Neuronal stem cell (in vitro differentiated cells): ENCODE results near the gene ITPR1.

Source experiments
- DNase-seq: peaks from one replicate; pipeline ENCODE4 v3.0.0-alpha.2; 2013; ENCODE audit warnings: low spot score
- H2AFZ ChIP-seq: one replicate; pipeline ENCODE4 v1.6.1; 2013; ENCODE audit warnings: mild to moderate bottlenecking, low read length, inconsistent platforms
- H2AK5ac ChIP-seq: 2 replicates; pipeline ENCODE4 v1.6.1; 2013; ENCODE audit warnings: low read depth, mild to moderate bottlenecking, inconsistent platforms, low read length, moderate library complexity, mixed read lengths
- H2BK120ac ChIP-seq: 2 replicates; pipeline ENCODE4 v1.6.1; 2013; ENCODE audit warnings: low read depth, mild to moderate bottlenecking, inconsistent platforms, low read length, moderate library complexity, mixed read lengths
- H2BK12ac ChIP-seq: one replicate; pipeline ENCODE4 v1.6.1; 2013; ENCODE audit warnings: low read length, inconsistent platforms
- H2BK15ac ChIP-seq: 2 replicates; pipeline ENCODE4 v1.6.1; 2013; ENCODE audit warnings: mild to moderate bottlenecking, low read length, inconsistent platforms, mixed read lengths
- H2BK5ac ChIP-seq: one replicate; pipeline ENCODE4 v1.6.1; 2013; ENCODE audit warnings: inconsistent platforms, mild to moderate bottlenecking, low read length, moderate library complexity
- H3K14ac ChIP-seq: one replicate; pipeline ENCODE4 v1.6.1; 2013; ENCODE audit warnings: low read length, inconsistent platforms
- H3K18ac ChIP-seq: 2 replicates; pipeline ENCODE4 v1.6.1; 2013; ENCODE audit warnings: low read length, inconsistent platforms
- H3K23ac ChIP-seq: 2 replicates; pipeline ENCODE4 v1.6.1; 2013; ENCODE audit warnings: low read depth, mild to moderate bottlenecking, mixed read lengths, low read length, inconsistent platforms; ENCODE audit not compliant: poor library complexity
- H3K27ac ChIP-seq: replicated peaks from 3 replicates; pipeline ENCODE4 v1.5.1; 2013; ENCODE audit warnings: low read length, inconsistent platforms
- H3K27me3 ChIP-seq, 3 experiments: 2 replicates each; pipeline ENCODE4 v1.6.1; 2013; ENCODE audit warnings: low read length in 3 of 3, mild to moderate bottlenecking in 2 of 3, inconsistent platforms in 1 of 3, low read depth in 1 of 3, mixed read lengths in 1 of 3, moderate library complexity in 1 of 3; ENCODE audit not compliant: control insufficient read depth in 3 of 3, insufficient read depth in 3 of 3
- H3K36me3 ChIP-seq, 2 donors: replicated peaks in 1 of 2; 2 replicates each; pipeline ENCODE4 v1.6.1; 2013; ENCODE audit warnings: low read length in 2 of 2; ENCODE audit not compliant: control insufficient read depth in 2 of 2, insufficient read depth in 2 of 2
- H3K4ac ChIP-seq: 2 replicates; pipeline ENCODE4 v1.6.1; 2013; ENCODE audit warnings: inconsistent platforms, mild to moderate bottlenecking, low read length, moderate library complexity
- H3K4me1 ChIP-seq, 2 donors: 1 replicate in 1 of 2; 2 replicates in 1 of 2; pipeline ENCODE4 v1.6.1; 2013; ENCODE audit warnings: low read length in 2 of 2, low read depth in 1 of 2; ENCODE audit not compliant: control insufficient read depth in 2 of 2, insufficient read depth in 1 of 2
- H3K4me2 ChIP-seq: one replicate; pipeline ENCODE4 v1.6.1; 2013; ENCODE audit warnings: mild to moderate bottlenecking, low read length, inconsistent platforms; ENCODE audit not compliant: insufficient read depth, poor library complexity, severe bottlenecking
- H3K4me3 ChIP-seq, 2 donors: 2 replicates each; pipeline ENCODE4 v1.5.1; 2013; ENCODE audit warnings: low read length in 2 of 2, mild to moderate bottlenecking in 2 of 2, inconsistent platforms in 1 of 2, moderate library complexity in 1 of 2
- H3K79me1 ChIP-seq: one replicate; pipeline ENCODE4 v1.6.1; 2013; ENCODE audit warnings: low read depth, mild to moderate bottlenecking, inconsistent platforms, low read length, moderate library complexity
- H3K9ac ChIP-seq: one replicate; pipeline ENCODE4 v1.6.1; 2013; ENCODE audit warnings: mild to moderate bottlenecking, low read depth, low read length, inconsistent platforms; ENCODE audit not compliant: poor library complexity
- H3K9me3 ChIP-seq, 2 donors: replicated peaks in 1 of 2; 2 replicates each; pipeline versions ENCODE3 to v1.6.1; 2013; ENCODE audit warnings: low read length in 2 of 2, mild to moderate bottlenecking in 2 of 2, inconsistent platforms in 1 of 2, low read depth in 1 of 2, mixed read lengths in 1 of 2, moderate library complexity in 1 of 2; ENCODE audit not compliant: control insufficient read depth in 2 of 2, insufficient read depth in 1 of 2
- H4K8ac ChIP-seq: one replicate; pipeline ENCODE4 v1.6.1; 2013; ENCODE audit warnings: low read depth, mild to moderate bottlenecking, inconsistent platforms, low read length, moderate library complexity
- H4K91ac ChIP-seq: one replicate; pipeline ENCODE4 v1.6.1; 2013; ENCODE audit warnings: low read length, low read depth, mild to moderate bottlenecking, inconsistent platforms; ENCODE audit not compliant: poor library complexity
- WGBS, 2 donors: extraction: QIAGEN DNeasy Blood & Tissue Kit; methylation state at CpG; one replicate each; pipeline ENCODE4 v1.1.7; 2013; ENCODE audit warnings: missing lambda C conversion rate in 2 of 2, mixed read lengths in 1 of 2; ENCODE audit not compliant: insufficient read length in 2 of 2, insufficient replicate concordance in 1 of 2; ENCODE audit errors: extremely low coverage in 2 of 2; 5-methylcytosine and 5-hydroxymethylcytosine counted together

ITPR1 gene

DNA sequence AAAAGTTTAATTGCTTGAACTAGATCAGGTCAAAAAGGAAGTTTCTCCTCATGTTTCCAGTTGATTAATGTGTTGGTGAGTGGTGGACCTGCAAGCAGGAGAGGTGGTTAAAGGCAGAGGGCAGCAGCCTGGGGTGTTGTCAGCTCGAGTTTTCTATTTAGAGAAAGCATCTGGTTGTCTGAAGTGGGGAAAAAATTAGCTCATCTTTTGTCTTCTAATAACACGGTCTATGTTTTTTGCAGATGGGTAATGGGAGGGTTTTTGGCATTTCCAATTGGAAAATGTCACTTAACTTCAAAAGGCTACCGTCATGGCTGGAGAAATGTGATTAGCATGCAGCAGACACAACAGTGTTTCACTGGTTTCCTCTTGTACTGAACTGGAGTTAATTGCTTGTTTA lies 122.6 kb downstream of the ITPR1 start:
- H4K91ac ChIP-seq: no peak overlapping the region
- no peak overlapping the region for H2AFZ ChIP-seq
- H2BK5ac ChIP-seq: no peak overlapping the region
- H3K36me3 ChIP-seq: no peaks in the 10 kb centered on the region
- no peak overlapping the region for H3K14ac ChIP-seq
- H3K9me3 ChIP-seq: no peaks in the 10 kb centered on the region
- H2AK5ac ChIP-seq: no peak overlapping the region
- no peak overlapping the region for H3K4ac ChIP-seq
- H3K4me1 ChIP-seq: peaks cover 0 to 2% of the 10 kb centered on the region in 2 donors
- no peak overlapping the region for H3K23ac ChIP-seq
- H3K79me1 ChIP-seq: no peaks in the 10 kb centered on the region
- no peak overlapping the region for H3K9ac ChIP-seq
- H2BK120ac ChIP-seq: no peak overlapping the region
- no peak overlapping the region for H3K18ac ChIP-seq
- no peak overlapping the region for H2BK12ac ChIP-seq
- no peak overlapping the region for H3K4me3 ChIP-seq
- H2BK15ac ChIP-seq: no peak overlapping the region
- WGBS, 2 donors: no CpG with 5 or more reads among the region's 3 CpGs
- DNase-seq: no peak
- H4K8ac ChIP-seq: no peak overlapping the region
- H3K27me3 ChIP-seq: no peaks in the 10 kb centered on the region
- no peak overlapping the region for H3K4me2 ChIP-seq
- no peak overlapping the region for H3K27ac ChIP-seq

DNA sequence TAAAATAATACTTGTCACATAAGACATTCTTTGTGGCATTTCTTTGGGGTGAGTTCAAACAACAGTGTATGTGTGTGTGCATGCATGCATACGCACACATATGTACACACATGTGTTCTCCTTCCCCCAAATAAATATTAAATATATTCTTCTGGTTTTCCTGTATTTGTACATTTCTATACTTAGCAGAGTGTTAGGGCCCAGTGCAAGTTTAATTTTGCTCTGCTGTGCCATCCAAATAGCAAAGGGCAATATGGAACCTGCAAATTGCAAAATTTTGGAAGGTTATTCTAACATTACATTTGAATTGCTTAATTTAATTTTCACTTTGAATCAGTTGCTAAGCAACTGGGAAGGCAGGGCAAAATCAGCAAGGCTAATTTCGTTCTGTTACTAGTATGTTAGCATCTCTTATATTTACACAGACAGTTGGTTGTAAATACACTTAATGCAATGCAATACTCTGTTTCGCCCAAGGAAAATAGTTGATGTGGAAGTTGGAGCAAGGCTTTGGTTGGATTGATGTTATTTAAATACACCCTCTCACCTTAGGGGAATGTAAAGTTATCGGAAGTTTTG lies 130.4 kb downstream of the ITPR1 start:
- no CpG with 5 or more reads among the region's 4 CpGs for WGBS, 2 donors
- Histone ChIP-seq H3K27ac (no peak overlapping the region), H3K27me3 (peaks cover 0 to 2% (median 0%) of the 10 kb centered on the region in 3 experiments)

DNA sequence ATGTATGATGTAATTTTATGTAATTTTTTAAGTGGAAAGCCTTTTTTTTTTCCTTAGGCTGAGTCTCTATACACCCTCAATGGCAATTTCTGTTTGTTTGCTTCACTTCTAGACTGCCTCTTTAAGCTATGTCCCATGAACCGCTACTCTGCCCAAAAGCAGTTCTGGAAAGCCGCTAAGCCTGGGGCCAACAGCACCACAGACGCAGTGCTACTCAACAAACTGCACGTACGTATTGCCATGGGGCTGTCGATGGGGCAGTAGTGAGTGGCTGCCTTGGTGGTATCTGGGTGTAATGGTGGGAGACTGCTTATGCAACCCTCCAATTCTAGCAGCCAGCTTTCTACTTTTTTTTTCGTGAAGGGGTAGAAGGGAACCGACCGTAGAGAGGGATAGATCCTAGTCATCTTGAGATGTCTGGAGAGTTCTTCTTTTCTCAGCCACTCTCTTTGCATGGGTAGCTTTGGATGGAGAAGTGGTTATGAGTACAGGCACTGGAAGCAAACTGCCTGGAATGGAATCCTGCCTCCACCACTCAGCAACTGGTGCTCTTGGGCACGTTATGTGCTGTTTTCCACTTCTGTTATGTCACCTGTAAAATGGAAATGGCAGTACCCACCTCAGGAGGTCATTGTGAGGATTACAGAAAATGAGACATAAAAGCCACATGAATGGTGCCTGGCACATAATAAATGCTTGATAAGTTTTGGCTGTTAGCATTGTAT lies 134.7 kb downstream of the ITPR1 start:
- H2BK12ac ChIP-seq: no peak overlapping the region
- WGBS, 2 donors: no CpG with 5 or more reads among the region's 10 CpGs
- H3K27ac ChIP-seq: no peak overlapping the region
- no peak overlapping the region for H3K23ac ChIP-seq
- H4K8ac ChIP-seq: no peak overlapping the region
- no peak overlapping the region for H3K18ac ChIP-seq
- H3K9me3 ChIP-seq: no peaks in the 10 kb centered on the region
- no peaks in the 10 kb centered on the region for H3K79me1 ChIP-seq
- H3K4me3 ChIP-seq: no peak overlapping the region
- H4K91ac ChIP-seq: no peak overlapping the region
- no peak overlapping the region for H3K4me2 ChIP-seq
- DNase-seq: no peak
- H3K9ac ChIP-seq: no peak overlapping the region
- H3K36me3 ChIP-seq: no peaks in the 10 kb centered on the region
- no peak overlapping the region for H2BK5ac ChIP-seq
- H2AK5ac ChIP-seq: no peak overlapping the region
- H3K4me1 ChIP-seq: no peaks in the 10 kb centered on the region
- no peak overlapping the region for H2BK15ac ChIP-seq
- H2BK120ac ChIP-seq: no peak overlapping the region
- H3K4ac ChIP-seq: no peak overlapping the region
- no peaks in the 10 kb centered on the region for H3K27me3 ChIP-seq
- H3K14ac ChIP-seq: no peak overlapping the region
- no peak overlapping the region for H2AFZ ChIP-seq

More for the DNA sequence above, 130.4 kb downstream of the ITPR1 start:
- no peak overlapping the region for H4K8ac ChIP-seq
- no peak overlapping the region for H3K4me2 ChIP-seq
- H3K36me3 ChIP-seq: no peaks in the 10 kb centered on the region
- H2BK120ac ChIP-seq: no peak overlapping the region
- H3K4ac ChIP-seq: no peak overlapping the region
- no peak overlapping the region for H2BK15ac ChIP-seq
- no peak overlapping the region for H2AFZ ChIP-seq
- DNase-seq: no peak
- H2AK5ac ChIP-seq: no peak overlapping the region
- H3K9me3 ChIP-seq: no peaks in the 10 kb centered on the region
- no peaks in the 10 kb centered on the region for H3K79me1 ChIP-seq
- H3K14ac ChIP-seq: no peak overlapping the region
- no peak overlapping the region for H4K91ac ChIP-seq
- H3K23ac ChIP-seq: no peak overlapping the region
- no peak overlapping the region for H2BK5ac ChIP-seq
- H3K9ac ChIP-seq: no peak overlapping the region
- no peak overlapping the region for H3K4me3 ChIP-seq
- no peak overlapping the region for H3K18ac ChIP-seq
- H3K4me1 ChIP-seq: no peaks in the 10 kb centered on the region
- H2BK12ac ChIP-seq: no peak overlapping the region

DNA sequence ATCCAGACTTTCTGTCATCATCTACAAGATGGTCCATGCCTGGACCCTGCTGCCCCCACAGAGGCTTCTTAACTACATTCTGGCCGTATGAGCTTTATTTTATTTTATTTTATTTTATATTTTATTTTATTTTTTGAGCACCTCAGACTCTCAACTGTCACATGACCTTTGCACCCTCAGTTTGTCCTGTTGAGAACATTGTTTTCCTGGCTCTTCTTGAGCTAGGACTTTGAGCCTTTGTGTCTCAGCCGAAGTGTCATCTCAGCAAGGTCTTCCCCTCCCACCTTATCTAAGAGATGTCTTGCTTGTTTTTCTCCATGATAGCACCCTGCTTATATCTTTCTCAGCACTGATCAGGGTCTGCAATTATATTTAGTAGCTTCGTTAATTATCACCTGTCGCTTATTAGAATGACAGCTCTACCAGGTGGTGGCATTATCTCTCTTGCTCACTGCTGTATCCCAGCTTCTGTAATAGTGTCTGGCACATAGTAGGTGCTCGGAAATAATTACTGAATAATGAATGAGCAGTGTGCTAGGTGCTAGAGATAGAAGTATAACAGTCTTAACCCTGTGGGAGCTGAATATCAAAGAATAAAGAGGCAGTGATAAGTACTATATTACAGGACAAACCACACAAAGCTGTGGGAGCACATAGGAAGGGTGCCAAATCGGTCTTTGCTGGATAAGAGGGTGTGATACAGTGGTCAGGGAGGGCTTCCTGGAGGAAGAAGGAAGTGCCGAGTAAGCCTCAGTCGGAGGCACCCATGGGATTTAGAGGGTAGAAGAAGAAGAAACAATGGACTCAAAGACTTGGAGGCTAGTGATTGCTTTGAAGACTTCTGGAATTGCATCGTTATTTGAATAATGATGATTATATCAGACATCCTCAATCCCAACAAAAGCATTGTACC lies 136.2 kb downstream of the ITPR1 start:
- Histone ChIP-seq H3K9me3 (no peaks in the 10 kb centered on the region), H3K36me3 (no peaks in the 10 kb centered on the region), H3K79me1 (no peaks in the 10 kb centered on the region), H3K14ac (no peak overlapping the region), H2BK120ac (no peak overlapping the region), H2AFZ (no peak overlapping the region), H4K91ac (no peak overlapping the region), H2BK12ac (no peak overlapping the region), H3K27me3 (no peaks in the 10 kb centered on the region), H3K4me2 (no peak overlapping the region), H2BK5ac (no peak overlapping the region), H3K4me3 (no peak overlapping the region), H2AK5ac (no peak overlapping the region), H3K4me1 (no peaks in the 10 kb centered on the region), H3K27ac (no peak overlapping the region), H3K4ac (no peak overlapping the region), H3K18ac (no peak overlapping the region), H3K23ac (no peak overlapping the region), H3K9ac (no peak overlapping the region), H4K8ac (no peak overlapping the region), H2BK15ac (no peak overlapping the region)
- no CpG with 5 or more reads among the region's 9 CpGs for WGBS, 2 donors
- DNase-seq: no peak
